Keratinocyte (primary cell): Measurements from ENCODE around the gene NFIC. TPM values are rescaled to one million over a fixed set of nuclear protein-coding genes. Genes with fewer than 3 reads are reported as not detected.

Source experiments
- DNase-seq: peaks from one replicate; pipeline ENCODE4 v3.0.0-alpha.2; 2011; ENCODE audit warnings: low read depth, missing footprints, low spot score
- FAIRE-seq: peaks from 2 replicates; lab custom pipeline; 2011; peaks lifted over from hg19 to GRCh38; lab: Jason Lieb, UNC
- H2AFZ ChIP-seq: 2 replicates; pipeline ENCODE4 v1.6.0; 2012; ENCODE audit warnings: low read length, control low read depth, inconsistent platforms; ENCODE audit not compliant: control insufficient read depth
- H3K27ac ChIP-seq: 2 replicates; pipeline ENCODE4 v1.5.1; 2011; ENCODE audit warnings: low read length; ENCODE audit not compliant: control insufficient read depth, insufficient read depth
- H3K27me3 ChIP-seq: 3 replicates; pipeline ENCODE4 v1.6.0; 2011; ENCODE audit warnings: low read length; ENCODE audit not compliant: control insufficient read depth, insufficient read depth; ENCODE audit errors: extremely low read depth
- H3K36me3 ChIP-seq, 2 experiments: 2 replicates in 1 of 2; 3 replicates in 1 of 2; pipeline ENCODE4 v1.5.1; 2011; ENCODE audit warnings: low read length in 2 of 2, mild to moderate bottlenecking in 1 of 2; ENCODE audit not compliant: control insufficient read depth in 2 of 2, insufficient read depth in 2 of 2; ENCODE audit errors: extremely low read depth in 1 of 2
- H3K4me1 ChIP-seq: 3 replicates; pipeline ENCODE4 v1.5.1; 2011; ENCODE audit warnings: low read length; ENCODE audit not compliant: control insufficient read depth, insufficient read depth; ENCODE audit errors: extremely low read depth
- H3K4me2 ChIP-seq: 3 replicates; pipeline ENCODE4 v1.6.0; 2011; ENCODE audit warnings: low read depth, low read length; ENCODE audit not compliant: control insufficient read depth, insufficient read depth; ENCODE audit errors: extremely low read depth
- H3K4me3 ChIP-seq, 3 experiments: fragments of 200-600 bp in 1 of 3; sonication (generic) in 1 of 3; 2 replicates in 2 of 3; 3 replicates in 1 of 3; pipeline ENCODE4 v1.5.1; 2011 to 2016; ENCODE audit warnings: low read length in 3 of 3, mild to moderate bottlenecking in 3 of 3, control low read depth in 2 of 3, inconsistent platforms in 1 of 3, low read depth in 1 of 3, mixed read lengths in 1 of 3, mixed run types in 1 of 3, moderate library complexity in 1 of 3; ENCODE audit not compliant: control insufficient read depth in 2 of 3, insufficient read depth in 2 of 3; ENCODE audit errors: extremely low read depth in 1 of 3
- H3K79me2 ChIP-seq: 2 replicates; pipeline ENCODE4 v1.6.0; 2012; ENCODE audit warnings: low read length; ENCODE audit not compliant: control insufficient read depth, insufficient read depth
- H3K9ac ChIP-seq: 3 replicates; pipeline ENCODE4 v1.6.0; 2011; ENCODE audit warnings: low read length; ENCODE audit not compliant: control insufficient read depth, insufficient read depth; ENCODE audit errors: extremely low read depth
- H3K9me1 ChIP-seq: 3 replicates; pipeline ENCODE4 v1.6.0; 2011; ENCODE audit warnings: low read length; ENCODE audit not compliant: control insufficient read depth, insufficient read depth; ENCODE audit errors: extremely low read depth
- H3K9me3 ChIP-seq: 2 replicates; pipeline ENCODE4 v1.5.1; 2012; ENCODE audit warnings: low read depth, low read length; ENCODE audit not compliant: control insufficient read depth
- H4K20me1 ChIP-seq: 3 replicates; pipeline ENCODE4 v1.6.0; 2011; ENCODE audit warnings: low read length; ENCODE audit not compliant: control insufficient read depth, insufficient read depth; ENCODE audit errors: extremely low read depth
- EZH2 ChIP-seq: IDR thresholded peaks from one replicate; pipeline ENCODE4 v1.6.1; 2012; ENCODE audit warnings: inconsistent platforms, mild to moderate bottlenecking, low read length, moderate library complexity
- dilution Hi-C: fragments of 300-500 bp; cut with MboI; formaldehyde crosslinking; loops from one replicate; pipeline ENCODE4 v1.7.0; 2020; ENCODE audit warnings: low sequenced_read_pairs; ENCODE audit not compliant: extremely low pct_ligation_motif_present
- polyA plus RNA-seq, 5 experiments: library from polyadenylated mRNA; depleted of rRNA in 3 of 5; stranded (reverse) in 3 of 5; stranded (forward) in 1 of 5; unstranded in 1 of 5; fragments of >200 nt; gene quantifications; 1 replicate in 1 of 5; 2 replicates in 3 of 5; 3 replicates in 1 of 5; pipeline versions ENCODE4 v1.2.1 to v1.2.3, GENCODE V29; 2011 to 2012; ENCODE audit warnings: missing spikeins in 2 of 5, low read depth in 1 of 5, low replicate concordance in 1 of 5
- TF ChIP-seq, protein P1 (sequence below), 3 experiments: IDR thresholded peaks in 1 of 3; conservative IDR thresholded peaks in 1 of 3; optimal IDR thresholded peaks in 1 of 3; 2 replicates in 2 of 3; 3 replicates in 1 of 3; pipeline versions ENCODE3 to v1.5.1; 2011; ENCODE audit warnings: low read length in 3 of 3, mild to moderate bottlenecking in 3 of 3, moderate library complexity in 2 of 3, control low read depth in 1 of 3, inconsistent platforms in 1 of 3; ENCODE audit not compliant: insufficient read depth in 2 of 3; ENCODE audit errors: extremely low read depth in 1 of 3

The NFIC gene
- polyA plus RNA-seq, 1 donor (not counting 4 experiments of a cell fraction or from before 2014, with no cell fraction given): 2.4 TPM

DNA sequence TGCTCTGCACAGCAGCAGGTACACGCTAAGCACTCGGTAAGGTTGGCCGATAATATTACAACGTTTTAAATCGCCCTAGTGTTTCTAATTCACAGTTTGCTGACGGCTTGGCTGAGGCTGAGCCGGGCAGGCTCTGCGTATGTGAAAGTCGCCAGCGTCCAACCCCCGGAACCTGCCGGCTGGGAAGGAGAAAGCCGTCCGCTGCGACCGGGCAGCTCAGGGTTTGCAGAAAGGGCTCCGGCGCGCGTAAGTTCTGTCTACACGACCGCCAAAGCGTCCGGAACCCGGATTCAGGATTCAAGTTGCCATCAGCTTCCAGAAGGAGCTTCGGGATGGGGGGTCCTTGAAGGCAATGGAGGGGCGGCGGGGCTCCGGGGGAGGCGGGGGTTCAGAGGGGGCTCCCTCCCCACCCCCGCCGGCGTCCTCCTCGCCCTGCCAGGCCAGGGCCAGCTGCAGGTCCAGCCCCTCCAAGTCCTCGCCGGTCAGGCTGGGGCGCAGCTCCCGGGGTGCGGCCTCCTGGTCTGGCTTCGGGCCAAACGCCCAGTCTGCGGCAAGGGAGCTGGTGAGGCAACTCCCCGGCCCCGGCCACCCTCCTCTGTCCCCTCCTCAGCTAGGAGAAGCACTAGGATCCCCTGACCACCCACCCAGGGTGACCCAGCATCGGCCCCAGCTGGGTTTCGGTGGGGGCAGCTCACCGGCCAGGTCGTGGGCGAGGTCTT, 116.3 kb downstream of the NFIC start:
- Histone ChIP-seq H3K79me2 (no peaks in the 10 kb centered on the region), H3K9ac (no peak overlapping the region), H3K36me3 (peaks cover 0 to 2% of the 10 kb centered on the region in 2 experiments), H3K9me3 (no peaks in the 10 kb centered on the region), H4K20me1 (peaks cover 3% of the 10 kb centered on the region), H3K27me3 (peaks cover 26% of the 10 kb centered on the region), H3K4me2 (no peak overlapping the region), H2AFZ (no peak overlapping the region), H3K4me1 (no peaks in the 10 kb centered on the region), H3K4me3 (no peak overlapping the region), H3K27ac (no peak overlapping the region), H3K9me1 (no peaks in the 10 kb centered on the region)
- TF ChIP-seq, protein P1, sequence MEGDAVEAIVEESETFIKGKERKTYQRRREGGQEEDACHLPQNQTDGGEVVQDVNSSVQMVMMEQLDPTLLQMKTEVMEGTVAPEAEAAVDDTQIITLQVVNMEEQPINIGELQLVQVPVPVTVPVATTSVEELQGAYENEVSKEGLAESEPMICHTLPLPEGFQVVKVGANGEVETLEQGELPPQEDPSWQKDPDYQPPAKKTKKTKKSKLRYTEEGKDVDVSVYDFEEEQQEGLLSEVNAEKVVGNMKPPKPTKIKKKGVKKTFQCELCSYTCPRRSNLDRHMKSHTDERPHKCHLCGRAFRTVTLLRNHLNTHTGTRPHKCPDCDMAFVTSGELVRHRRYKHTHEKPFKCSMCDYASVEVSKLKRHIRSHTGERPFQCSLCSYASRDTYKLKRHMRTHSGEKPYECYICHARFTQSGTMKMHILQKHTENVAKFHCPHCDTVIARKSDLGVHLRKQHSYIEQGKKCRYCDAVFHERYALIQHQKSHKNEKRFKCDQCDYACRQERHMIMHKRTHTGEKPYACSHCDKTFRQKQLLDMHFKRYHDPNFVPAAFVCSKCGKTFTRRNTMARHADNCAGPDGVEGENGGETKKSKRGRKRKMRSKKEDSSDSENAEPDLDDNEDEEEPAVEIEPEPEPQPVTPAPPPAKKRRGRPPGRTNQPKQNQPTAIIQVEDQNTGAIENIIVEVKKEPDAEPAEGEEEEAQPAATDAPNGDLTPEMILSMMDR (optimal IDR thresholded peaks at IDR 0.05 in 1 of 3, IDR thresholded peaks at IDR 0.05 in 1 of 3, conservative IDR thresholded peaks at IDR 0.05 in 1 of 3; ENCODE audit: extremely low read depth in 1 of 3, insufficient read depth in 2 of 3, low read length in 3 of 3): no peak
- no peak for TF ChIP-seq EZH2
- no peak for FAIRE-seq
- dilution Hi-C loops: no loop called here
- DNase-seq: no peak

DNA sequence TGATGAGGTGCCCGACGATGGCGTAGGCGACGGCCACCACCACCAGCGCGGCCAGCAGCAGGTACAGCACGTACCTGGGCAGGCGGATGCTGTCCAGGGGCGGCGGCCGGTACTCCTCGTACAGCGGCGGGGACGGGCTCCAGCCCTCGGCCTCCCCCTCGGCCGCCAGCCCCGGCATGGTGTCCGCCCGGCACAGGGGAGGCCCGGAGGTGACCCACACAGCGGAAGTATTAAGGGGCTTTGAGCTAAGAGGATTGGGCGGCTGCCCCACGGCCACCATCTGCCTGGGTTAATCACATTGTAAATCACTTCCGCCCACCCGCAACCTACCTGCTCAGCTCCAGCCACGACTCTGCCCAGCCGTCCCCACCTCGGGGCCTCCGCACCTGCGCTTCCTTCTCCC, 116.8 kb downstream of the NFIC start, which contains the start of gene SMIM44:
SMIM44 (minus strand) TSS at position 216 of the 403 bp plus-strand sequence; CDS start at position 178, 38 bp downstream.
- FAIRE-seq (no peak), DNase-seq (no peak)
- Histone ChIP-seq H3K27ac (no peak within 1 kb of the TSS), H2AFZ (no peak within 1 kb of the TSS), H3K27me3 (peaks cover 24% of the 10 kb centered on the region), H4K20me1 (no peaks in the 10 kb centered on the region), H3K4me3 (no peak within 1 kb of the TSS), H3K9me1 (no peaks in the 10 kb centered on the region), H3K4me2 (no peak within 1 kb of the TSS), H3K36me3 (peaks cover 0 to 3% of the 10 kb centered on the region in 2 experiments), H3K4me1 (no peaks in the 10 kb centered on the region), H3K9me3 (no peaks in the 10 kb centered on the region), H3K79me2 (no peaks in the 10 kb centered on the region), H3K9ac (no peak within 1 kb of the TSS)
- TF ChIP-seq, protein P1 (optimal IDR thresholded peaks at IDR 0.05 in 1 of 3, IDR thresholded peaks at IDR 0.05 in 1 of 3, conservative IDR thresholded peaks at IDR 0.05 in 1 of 3; ENCODE audit: extremely low read depth in 1 of 3, insufficient read depth in 2 of 3, low read length in 3 of 3): no peak
- no peak for TF ChIP-seq EZH2
- dilution Hi-C loops: no loop called here
